Astrocyte of the cerebellum (primary cell): ENCODE results near the gene ALKBH5.

Experiments
- DNase-seq: peaks from one replicate; pipeline ENCODE4 v3.0.0-alpha.2; 2011; ENCODE audit warnings: low read depth
- H3K4me3 ChIP-seq: 2 replicates; pipeline ENCODE4 v1.5.1; 2011; ENCODE audit warnings: mild to moderate bottlenecking, low read depth, low read length, moderate library complexity
- CTCF ChIP-seq: IDR thresholded peaks from 2 replicates; pipeline ENCODE4 v1.5.1; 2012; ENCODE audit warnings: low read length, low read depth, moderate library complexity, mild to moderate bottlenecking; ENCODE audit errors: missing control alignments
- in situ Hi-C: cut with HindIII; loops from 2 replicates; pipeline ENCODE4 v1.10.0; 2017; ENCODE audit warnings: low sequenced_read_pairs

The ALKBH5 gene

GRCh38 chr17:18176176-18176575 lies 7.5 kb upstream of the ALKBH5 start:
- no peak overlapping the region for H3K4me3 ChIP-seq
- no peak for DNase-seq
- in situ Hi-C loops: no loop called here
- TF ChIP-seq CTCF: no peak

GRCh38 chr17:18177133-18177532 lies 6.5 kb upstream of the ALKBH5 start:
- TF ChIP-seq CTCF: no peak
- no peak for DNase-seq
- no peak overlapping the region for H3K4me3 ChIP-seq
- in situ Hi-C loops: no loop called here

GRCh38 chr17:18177722-18178121 lies 5.9 kb upstream of the ALKBH5 start:
- in situ Hi-C loops: no loop called here
- no peak for TF ChIP-seq CTCF
- no peak overlapping the region for H3K4me3 ChIP-seq
- no peak for DNase-seq

- no peak overlapping the region for H3K4me3 ChIP-seq
- DNase-seq: no peak
- in situ Hi-C loops: no loop called here
- TF ChIP-seq CTCF: no peak
Measured at GRCh38 chr17:18179196-18179595, 4.4 kb upstream of the ALKBH5 start.

GRCh38 chr17:18179804-18180203 lies 3.8 kb upstream of the ALKBH5 start:
- in situ Hi-C loops: no loop called here
- TF ChIP-seq CTCF: no peak
- H3K4me3 ChIP-seq: no peak overlapping the region
- DNase-seq: no peak

GRCh38 chr17:18181358-18181757 lies 2.3 kb upstream of the ALKBH5 start:
- DNase-seq: no peak

More at GRCh38 chr17:18181358-18181757, 2.3 kb upstream of the ALKBH5 start:
- in situ Hi-C loops: no loop called here
- no peak for TF ChIP-seq CTCF
- H3K4me3 ChIP-seq: no peak overlapping the region
